ENCODE measurements around the gene DCD.

The DCD gene

DNA sequence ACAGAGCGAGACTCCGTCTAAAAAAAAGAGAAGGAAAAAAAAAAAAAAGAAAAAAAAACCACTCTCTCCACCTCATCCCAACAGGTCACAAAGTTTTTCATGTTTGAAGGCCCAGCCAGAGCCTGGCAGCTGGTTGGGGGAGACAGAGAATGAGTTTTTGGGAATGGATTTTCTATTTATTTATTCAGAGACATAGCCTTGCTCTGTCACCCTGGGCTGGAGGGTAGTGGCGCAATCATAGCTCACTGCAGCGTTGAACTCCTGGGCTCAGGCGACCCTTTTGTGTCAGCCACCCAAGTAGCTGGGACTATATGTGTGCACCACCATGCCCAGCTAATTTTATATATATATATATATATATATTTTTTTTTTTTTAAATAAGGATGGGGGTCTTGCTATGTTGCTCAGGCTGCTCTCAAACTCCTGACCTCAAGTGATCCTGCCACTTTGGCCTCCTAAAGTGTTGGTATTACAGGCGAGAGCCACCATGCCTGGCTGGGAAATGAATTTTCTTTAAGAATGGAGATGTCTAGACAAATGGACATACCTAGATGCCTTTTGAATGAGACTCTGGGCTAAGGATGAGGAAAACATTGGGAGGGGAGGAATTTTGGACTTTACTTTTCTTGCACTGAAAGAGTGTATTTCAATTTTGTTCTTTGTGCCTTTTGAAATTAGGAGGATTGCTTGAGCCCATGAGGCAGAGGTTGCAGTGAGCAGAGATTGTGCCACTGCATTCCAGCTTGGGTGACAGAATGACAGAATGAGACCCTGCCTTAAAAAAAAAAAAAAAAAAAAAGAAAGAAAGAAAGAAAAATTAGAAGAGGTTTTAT, 42.8 kb downstream of the DCD start:
- no peak for FAIRE-seq

- no peak for FAIRE-seq
Measured at GRCh38 chr12:54604436-54604835, 43.7 kb downstream of the DCD start.

DNA sequence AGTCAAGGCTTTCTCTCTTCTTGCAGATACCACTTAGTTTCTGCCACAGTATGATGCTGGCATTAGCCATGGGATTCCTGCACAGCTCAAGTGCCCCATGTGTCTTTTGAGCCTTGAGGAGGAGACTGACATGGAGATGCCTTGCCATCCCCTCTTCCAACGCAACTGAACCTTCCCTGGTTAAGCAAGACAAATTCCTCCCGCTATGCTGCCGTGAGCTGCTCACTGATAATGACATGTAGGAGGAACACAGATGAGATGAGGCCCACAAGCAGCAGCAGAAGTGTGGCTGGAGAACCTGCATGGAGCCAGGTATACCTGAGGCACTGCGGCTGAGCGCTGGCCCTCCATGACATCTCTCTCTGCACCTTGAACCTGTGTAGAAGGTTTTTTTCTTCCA, 44.3 kb downstream of the DCD start:
- FAIRE-seq: no peak

GRCh38 chr12:54603173-54603814, 44.9 kb downstream of the DCD start:
- FAIRE-seq: peak; percentile 38

- no peak for FAIRE-seq
Measured at GRCh38 chr12:54602661-54603060, 45.5 kb downstream of the DCD start.

GRCh38 chr12:54601841-54602240, 46.3 kb downstream of the DCD start:
- FAIRE-seq: no peak

DNA sequence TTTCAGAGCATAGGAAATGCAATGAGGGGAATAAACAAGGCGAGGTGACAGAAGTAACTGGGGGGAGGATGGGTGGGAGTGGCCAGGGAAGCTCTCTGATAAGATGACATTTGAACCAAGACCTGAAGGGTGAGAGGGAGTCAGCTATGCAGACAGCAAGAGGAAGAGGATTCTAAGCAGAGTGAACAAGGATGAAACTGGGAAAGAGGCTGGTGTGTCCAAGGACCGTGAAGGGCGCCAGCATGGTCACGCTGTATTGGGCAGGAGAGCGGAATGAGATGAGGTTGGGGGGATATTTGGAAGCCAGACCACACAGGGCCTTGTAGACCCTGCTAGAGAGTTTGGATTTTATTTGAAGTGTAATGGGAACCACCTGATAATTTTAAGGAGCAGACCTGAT, 49.2 kb downstream of the DCD start:
- no peak for FAIRE-seq

GRCh38 chr12:54596526-54596946, 51.6 kb downstream of the DCD start:
- FAIRE-seq: no peak

GRCh38 chr12:54595471-54595870, 52.7 kb downstream of the DCD start:
- no peak for FAIRE-seq

All from TTC549 (cell line).